GM06990 (cell line): Measurements from ENCODE around the gene CHST3.
"Not testable (repeated sequence)": the region's sequence is repeated elsewhere in the genome, so short reads cannot be mapped to it uniquely, and the experiment has no call there.

Experiments used
- DNase-seq: peaks from one replicate; pipeline ENCODE4 v3.0.0-alpha.2; 2011; ENCODE audit not compliant: insufficient read length; ENCODE audit errors: extremely low read depth
- H3K27me3 ChIP-seq: replicated peaks from 2 replicates; pipeline ENCODE4 v1.6.0; 2011; ENCODE audit warnings: low read length; ENCODE audit not compliant: control insufficient read depth, insufficient read depth
- H3K36me3 ChIP-seq: 2 replicates; pipeline ENCODE4 v1.5.1; 2011; ENCODE audit warnings: low read length; ENCODE audit not compliant: control insufficient read depth, insufficient read depth
- H3K4me3 ChIP-seq: replicated peaks from 2 replicates; pipeline ENCODE4 v1.5.1; 2011; ENCODE audit warnings: low read depth, mild to moderate bottlenecking, control low read depth, low read length
- TF ChIP-seq, protein P1 (sequence below): IDR thresholded peaks from 2 replicates; pipeline ENCODE4 v1.5.1; 2011; ENCODE audit warnings: low read length, control low read depth, mild to moderate bottlenecking, inconsistent platforms; ENCODE audit not compliant: insufficient read depth, poor library complexity, severe bottlenecking

The CHST3 gene

DNA sequence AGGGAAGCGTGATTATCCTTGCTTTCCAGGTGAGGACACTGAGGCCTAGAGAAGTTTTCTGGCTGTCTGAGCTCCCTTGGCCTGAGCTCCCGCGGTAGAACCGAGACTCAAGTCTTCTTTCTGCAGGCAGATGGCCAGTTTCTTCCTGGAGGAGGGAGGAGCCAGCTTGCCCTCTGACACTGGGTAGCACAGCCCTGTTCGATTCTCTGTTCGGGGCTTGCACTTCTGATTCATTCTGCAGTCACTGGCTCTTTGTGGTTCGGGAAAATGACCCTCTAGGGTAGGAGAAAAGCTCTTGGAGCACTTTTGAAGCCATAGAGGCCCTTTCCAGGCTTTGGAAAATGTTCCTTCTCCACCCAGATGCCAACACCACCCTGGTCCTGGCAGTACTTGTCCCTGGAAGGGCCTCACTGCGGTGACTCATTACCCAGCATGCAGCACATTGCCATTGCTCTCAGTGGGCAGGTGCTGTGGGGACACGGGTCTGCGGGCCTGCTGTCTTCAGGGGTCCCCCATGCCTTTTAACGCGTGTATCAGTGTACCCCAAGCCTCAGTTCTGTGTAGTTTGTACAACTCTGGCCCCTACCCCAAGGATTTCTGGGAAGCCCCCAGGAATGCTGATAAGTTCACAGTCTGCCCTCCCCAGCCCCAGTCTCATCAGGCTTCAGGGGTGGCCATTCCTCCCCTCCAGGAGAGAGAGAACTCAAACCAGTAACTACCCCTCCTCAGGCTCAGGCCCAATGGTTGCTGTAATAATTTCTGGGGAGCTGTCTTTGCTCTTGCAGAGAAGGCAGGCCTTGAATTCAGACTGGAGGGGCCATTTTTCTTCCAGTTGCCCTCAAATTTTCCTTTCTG is 11.9 kb downstream of the CHST3 start:
- Histone ChIP-seq H3K27me3 (no peaks in the 10 kb centered on the region), H3K4me3 (no peak overlapping the region), H3K36me3 (no peaks in the 10 kb centered on the region)
- TF ChIP-seq, protein P1, sequence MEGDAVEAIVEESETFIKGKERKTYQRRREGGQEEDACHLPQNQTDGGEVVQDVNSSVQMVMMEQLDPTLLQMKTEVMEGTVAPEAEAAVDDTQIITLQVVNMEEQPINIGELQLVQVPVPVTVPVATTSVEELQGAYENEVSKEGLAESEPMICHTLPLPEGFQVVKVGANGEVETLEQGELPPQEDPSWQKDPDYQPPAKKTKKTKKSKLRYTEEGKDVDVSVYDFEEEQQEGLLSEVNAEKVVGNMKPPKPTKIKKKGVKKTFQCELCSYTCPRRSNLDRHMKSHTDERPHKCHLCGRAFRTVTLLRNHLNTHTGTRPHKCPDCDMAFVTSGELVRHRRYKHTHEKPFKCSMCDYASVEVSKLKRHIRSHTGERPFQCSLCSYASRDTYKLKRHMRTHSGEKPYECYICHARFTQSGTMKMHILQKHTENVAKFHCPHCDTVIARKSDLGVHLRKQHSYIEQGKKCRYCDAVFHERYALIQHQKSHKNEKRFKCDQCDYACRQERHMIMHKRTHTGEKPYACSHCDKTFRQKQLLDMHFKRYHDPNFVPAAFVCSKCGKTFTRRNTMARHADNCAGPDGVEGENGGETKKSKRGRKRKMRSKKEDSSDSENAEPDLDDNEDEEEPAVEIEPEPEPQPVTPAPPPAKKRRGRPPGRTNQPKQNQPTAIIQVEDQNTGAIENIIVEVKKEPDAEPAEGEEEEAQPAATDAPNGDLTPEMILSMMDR = no peak
- DNase-seq = no peak

DNA sequence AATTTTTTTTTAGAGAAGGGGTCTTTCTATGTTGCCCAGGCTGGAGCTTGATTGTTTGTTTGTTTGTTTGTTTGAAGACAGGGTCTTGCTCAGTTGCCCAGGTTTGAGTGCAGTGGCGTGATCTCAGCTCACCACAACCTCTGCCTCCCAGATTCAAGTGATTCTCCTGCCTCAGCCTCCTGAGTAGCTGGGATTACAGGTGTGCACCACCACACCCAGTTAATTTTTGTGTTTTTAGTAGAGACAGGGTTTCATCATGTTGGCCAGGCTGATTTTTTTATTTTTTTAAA is 13.4 kb downstream of the CHST3 start:
- H3K27me3 ChIP-seq, H3K36me3 ChIP-seq, DNase-seq, H3K4me3 ChIP-seq: not testable (repeated sequence)

DNA sequence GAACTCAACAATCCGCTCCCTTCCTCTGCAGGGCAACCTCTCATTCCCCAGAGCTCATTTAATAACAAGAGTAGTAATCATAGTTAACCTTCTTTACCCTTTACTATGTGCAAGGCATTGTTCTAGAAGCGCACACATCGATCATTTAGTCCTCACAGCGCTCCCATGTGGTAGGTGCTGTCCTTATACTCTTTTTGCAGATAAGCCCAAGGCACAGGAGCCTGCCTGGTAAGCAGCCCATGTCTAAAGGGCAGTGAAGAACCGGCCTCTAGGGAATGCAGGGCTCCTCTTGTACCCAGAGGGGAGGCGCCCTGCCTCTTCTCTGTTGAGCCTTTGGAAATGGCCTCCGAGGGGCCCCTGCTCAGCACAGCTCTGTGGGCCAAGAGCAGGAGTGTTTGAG is 14.3 kb downstream of the CHST3 start:
- TF ChIP-seq, protein P1 = no peak
- Histone ChIP-seq H3K36me3 (no peaks in the 10 kb centered on the region), H3K4me3 (no peak overlapping the region), H3K27me3 (no peaks in the 10 kb centered on the region)
- no peak for DNase-seq

DNA sequence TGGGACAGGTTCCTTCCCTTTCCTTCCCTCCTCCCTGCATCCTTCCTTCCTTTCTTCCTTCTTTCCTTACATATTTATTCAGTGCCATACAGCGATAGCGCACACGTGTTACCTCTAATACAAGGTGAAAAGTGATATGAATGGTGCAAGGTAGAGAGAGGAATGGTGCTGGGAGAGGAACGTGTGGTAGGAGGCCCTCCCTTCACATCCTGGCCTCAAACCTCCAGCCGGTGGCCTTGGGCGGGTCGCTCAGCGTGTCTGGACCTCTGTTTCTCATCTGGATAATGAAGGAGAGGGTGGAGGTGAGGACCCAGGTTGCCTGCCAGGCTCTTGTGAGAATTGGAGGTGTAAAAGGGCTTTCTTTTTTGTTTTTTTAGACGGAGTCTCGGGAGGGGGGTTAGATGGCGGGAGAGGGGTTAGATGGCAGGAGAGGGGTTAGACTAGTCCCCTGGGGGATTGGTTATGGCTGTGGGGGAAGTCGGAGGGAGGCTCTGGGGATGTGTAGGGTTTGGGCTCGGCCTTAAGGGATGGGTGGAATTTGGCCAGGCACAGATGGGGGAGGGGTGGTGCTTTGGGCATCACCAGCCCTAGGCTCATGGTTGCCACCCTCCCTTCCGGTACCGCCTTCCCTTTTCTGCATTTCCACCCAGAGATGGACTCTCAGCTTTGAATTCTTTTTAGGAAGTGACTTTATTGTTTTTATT is 14.9 kb downstream of the CHST3 start:
- no peaks in the 10 kb centered on the region for H3K27me3 ChIP-seq
- no peak overlapping the region for H3K4me3 ChIP-seq
- no peaks in the 10 kb centered on the region for H3K36me3 ChIP-seq
- no peak for DNase-seq
- TF ChIP-seq, protein P1 = no peak

DNA sequence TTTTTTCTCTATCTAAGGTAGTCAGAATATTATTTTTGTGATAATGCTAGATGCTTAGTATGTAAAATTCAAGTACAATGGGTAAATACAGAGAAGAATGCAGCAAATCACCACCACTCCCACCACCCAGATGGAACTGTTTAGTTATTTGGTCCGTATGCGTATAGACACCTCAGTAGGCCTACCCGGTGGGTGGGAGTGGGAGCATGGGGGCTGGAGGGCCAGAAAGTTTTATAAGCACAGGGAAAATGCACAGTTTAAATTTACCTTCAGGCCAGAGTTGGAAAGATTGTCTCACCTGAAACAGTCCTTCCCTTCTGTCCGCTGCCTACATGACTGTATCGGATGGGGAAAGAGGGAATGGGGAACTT is 15.5 kb downstream of the CHST3 start:
- H3K4me3 ChIP-seq = no peak overlapping the region
- TF ChIP-seq, protein P1 = no peak
- DNase-seq = no peak
- no peaks in the 10 kb centered on the region for H3K36me3 ChIP-seq
- H3K27me3 ChIP-seq = no peaks in the 10 kb centered on the region

DNA sequence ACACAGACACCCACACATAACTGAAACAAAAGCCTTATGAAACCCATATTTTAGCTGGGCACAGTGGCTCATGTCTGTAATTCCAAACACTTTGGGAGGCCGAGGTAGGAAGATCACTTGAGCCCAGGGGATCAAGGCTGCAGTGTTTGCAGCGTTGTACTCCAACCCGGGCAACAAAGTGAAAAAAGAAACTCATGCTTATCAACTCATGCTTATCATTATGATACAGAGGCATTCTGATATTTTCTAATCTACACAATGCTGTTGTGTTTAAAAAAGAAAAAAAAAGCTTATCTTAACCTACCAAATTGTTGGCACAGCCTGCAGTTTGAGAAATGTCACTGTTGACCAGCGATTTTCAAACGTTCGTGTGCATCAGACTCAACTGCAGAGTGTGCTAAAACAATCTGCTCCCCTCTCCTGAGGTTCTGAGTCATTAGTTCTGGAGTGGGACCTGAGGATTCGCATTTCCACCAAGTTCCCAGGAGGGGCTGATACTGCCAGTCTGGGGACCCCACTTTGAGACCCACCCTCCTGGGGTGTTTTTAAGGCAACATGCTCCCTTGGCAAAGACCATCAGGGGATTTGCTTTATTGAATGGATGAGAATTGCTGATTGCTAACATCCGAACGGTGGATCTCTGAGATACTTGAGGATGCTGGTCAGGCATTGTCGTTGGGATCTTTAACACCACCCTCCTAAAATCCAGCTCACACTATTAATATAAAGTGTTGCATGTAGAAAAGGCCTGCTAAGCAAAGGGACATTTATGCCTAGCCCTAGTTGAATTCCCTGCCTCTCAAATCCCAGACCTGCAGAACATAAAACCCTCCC is 16.2 kb downstream of the CHST3 start:
- H3K4me3 ChIP-seq = no peak overlapping the region
- no peaks in the 10 kb centered on the region for H3K36me3 ChIP-seq
- DNase-seq = no peak
- TF ChIP-seq, protein P1 = no peak
- H3K27me3 ChIP-seq = no peaks in the 10 kb centered on the region
